Dendritic cell treated with granulocyte-macrophage colony-stimulating factor and Interleukin-4, amounts not matched to agents 40 ng/mL and 50 ng/mL, for 4 days (primary cell): ENCODE measurements around the gene HLA-DMA.

Experiments used
- H3K27ac Mint-ChIP-seq: one replicate; pipeline ENCODE4 v1.8.0; 2022; ENCODE audit warnings: mild to moderate bottlenecking, mixed read lengths
- H3K27me3 Mint-ChIP-seq: one replicate; pipeline ENCODE4 v1.8.0; 2022; ENCODE audit warnings: mild to moderate bottlenecking, mixed read lengths
- H3K36me3 Mint-ChIP-seq: one replicate; pipeline ENCODE4 v1.8.0; 2022; ENCODE audit warnings: low read depth, mixed read lengths
- H3K4me1 Mint-ChIP-seq: one replicate; pipeline ENCODE4 v1.8.0; 2022; ENCODE audit warnings: low read depth, mixed read lengths
- H3K4me3 Mint-ChIP-seq: one replicate; pipeline ENCODE4 v1.8.0; 2022; ENCODE audit warnings: mild to moderate bottlenecking, moderate library complexity, mixed read lengths
- H3K9me3 Mint-ChIP-seq: one replicate; pipeline ENCODE4 v1.8.0; 2022; ENCODE audit warnings: mixed read lengths
- intact Hi-C: fragments of 100-400 bp; cut with micrococcal nuclease; formaldehyde crosslinking; loops from one replicate; pipeline ENCODE4 v1.15.0; 2022

Gene HLA-DMA

GRCh38 chr6:32906539-32906938 lies 46.4 kb downstream of the HLA-DMA start:
- intact Hi-C loops, result no loop called here
- H3K4me1 Mint-ChIP-seq, result peaks cover 3% of the 10 kb centered on the region

DNA sequence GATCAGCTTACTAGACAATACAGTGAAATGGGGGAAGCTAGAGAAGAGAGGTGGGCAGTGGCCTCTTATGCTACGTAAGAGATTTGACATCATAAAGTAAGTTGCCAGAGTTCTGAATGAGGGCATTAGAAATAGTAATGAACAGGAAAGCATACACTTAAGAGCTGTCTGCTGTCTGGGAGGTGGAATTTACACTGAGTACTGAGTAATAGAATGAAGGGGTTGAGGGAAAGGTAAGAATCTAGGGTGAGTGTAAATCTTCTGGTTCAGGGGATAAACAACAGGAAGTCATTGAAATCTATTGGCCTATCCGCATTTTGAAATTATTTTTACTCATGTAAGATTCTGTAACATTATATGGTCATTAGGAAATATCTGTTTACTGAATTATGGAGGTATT lies 47.8 kb downstream of the HLA-DMA start:
- Mint-ChIP-seq H3K4me1 (peaks cover 3% of the 10 kb centered on the region), H3K36me3 (no peaks in the 10 kb centered on the region), H3K27me3 (no peaks in the 10 kb centered on the region), H3K9me3 (no peaks in the 10 kb centered on the region), H3K4me3 (no peak overlapping the region), H3K27ac (no peak overlapping the region)
- intact Hi-C loops, result no loop called here

More at GRCh38 chr6:32906539-32906938, 46.4 kb downstream of the HLA-DMA start:
- Mint-ChIP-seq H3K27me3 (no peaks in the 10 kb centered on the region), H3K27ac (no peak overlapping the region), H3K9me3 (no peaks in the 10 kb centered on the region), H3K4me3 (no peak overlapping the region), H3K36me3 (no peaks in the 10 kb centered on the region)

DNA sequence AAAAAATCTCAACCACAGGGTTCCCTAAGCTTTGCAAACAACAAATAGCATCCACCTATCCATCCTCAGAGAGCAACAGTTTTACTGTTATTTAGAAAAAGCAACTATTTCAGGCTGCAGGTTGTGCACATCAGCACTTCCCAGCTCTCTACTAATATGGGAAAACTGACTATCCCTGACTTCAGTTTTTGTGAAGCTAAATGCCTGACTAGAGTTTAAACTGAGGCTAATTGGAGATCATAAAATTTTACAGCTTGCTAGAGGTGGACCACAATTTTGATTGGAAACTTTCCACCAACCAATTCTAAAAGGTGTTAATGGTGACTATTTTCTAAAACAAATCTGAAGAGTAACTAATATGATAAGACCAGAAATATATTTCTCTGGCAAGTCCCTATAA lies 48.9 kb downstream of the HLA-DMA start:
- Mint-ChIP-seq H3K4me1 (peaks cover 3% of the 10 kb centered on the region), H3K27me3 (no peaks in the 10 kb centered on the region), H3K27ac (no peak overlapping the region), H3K36me3 (no peaks in the 10 kb centered on the region), H3K4me3 (no peak overlapping the region), H3K9me3 (no peaks in the 10 kb centered on the region)
- intact Hi-C loops, result no loop called here
